ENCODE results near the gene KLHL41.

GRCh38 chr2:169513926-169514325 lies 4.4 kb downstream of the KLHL41 start:
- TF ChIP-seq CTCF (IDR thresholded peaks at IDR 0.05) (no peak), EP300 (IDR thresholded peaks at IDR 0.05) (no peak), POLR2AphosphoS5 (IDR thresholded peaks at IDR 0.05) (no peak)

Measured in sigmoid colon (tissue), 4 donors.